HuH-7.5 (cell line): ENCODE data around the gene TBC1D9.
A peak's percentile ranks its signal among the peaks of the same experiment; 100 is the strongest.

Experiments used
- DNase-seq: peaks from one replicate; pipeline ENCODE4 v3.0.0; 2011; ENCODE audit warnings: low spot score

The TBC1D9 gene

GRCh38 chr4:140648716-140649308 lies 107.4 kb downstream of the TBC1D9 start:
- DNase-seq, result no peak

GRCh38 chr4:140645614-140646412 lies 110.4 kb downstream of the TBC1D9 start:
- DNase-seq, result no peak

- no peak for DNase-seq
Observed at GRCh38 chr4:140645196-140645595, 111.0 kb downstream of the TBC1D9 start.

GRCh38 chr4:140644470-140645185 lies 111.6 kb downstream of the TBC1D9 start:
- DNase-seq, result no peak

GRCh38 chr4:140643571-140644055 lies 112.6 kb downstream of the TBC1D9 start:
- DNase-seq, result no peak

GRCh38 chr4:140642674-140643437 lies 113.3 kb downstream of the TBC1D9 start:
- DNase-seq, result no peak

- no peak for DNase-seq
Observed at GRCh38 chr4:140641789-140642439, 114.3 kb downstream of the TBC1D9 start.

- DNase-seq, result no peak
Observed at GRCh38 chr4:140641105-140641555, 115.1 kb downstream of the TBC1D9 start.

GRCh38 chr4:140640150-140640748 lies 115.9 kb downstream of the TBC1D9 start:
- DNase-seq, result no peak

GRCh38 chr4:140639066-140639465 lies 117.1 kb downstream of the TBC1D9 start:
- DNase-seq, result no peak

- DNase-seq, result no peak
Observed at GRCh38 chr4:140637836-140638235, 118.3 kb downstream of the TBC1D9 start.

GRCh38 chr4:140635606-140636005 lies 120.6 kb downstream of the TBC1D9 start:
- peak; percentile 64 for DNase-seq

- no peak for DNase-seq
Observed at GRCh38 chr4:140633951-140634350, 122.2 kb downstream of the TBC1D9 start.

GRCh38 chr4:140633124-140633523 lies 123.1 kb downstream of the TBC1D9 start:
- DNase-seq, result no peak

- DNase-seq, result no peak
Observed at GRCh38 chr4:140630246-140630645, 125.9 kb downstream of the TBC1D9 start.

- no peak for DNase-seq
Observed at GRCh38 chr4:140628016-140628415, 128.2 kb downstream of the TBC1D9 start.

GRCh38 chr4:140626661-140627376 lies 129.4 kb downstream of the TBC1D9 start:
- DNase-seq, result no peak

- no peak for DNase-seq
Observed at GRCh38 chr4:140622333-140622958, 133.7 kb downstream of the TBC1D9 start.

GRCh38 chr4:140621161-140621560 lies 135.0 kb downstream of the TBC1D9 start:
- no peak for DNase-seq
